HG03108 (cell line): ENCODE results near the gene SMAD5.

Experiments
- ATAC-seq: cut with Tn5 transposase; IDR thresholded peaks from one replicate; pipeline ENCODE4 v1.9.1; 2021; ENCODE audit warnings: moderate library complexity; ENCODE audit not compliant: unreplicated experiment

The SMAD5 gene

GRCh38 chr5:136132557-136133221 lies at the start of gene SMAD5:
Gene SMAD5, plus strand, starts transcription at chr5:136132845. Its CDS starts 20,916 bp downstream, at chr5:136153761.
- peak; percentile 91 for ATAC-seq

GRCh38 chr5:136084698-136085097 lies 47.9 kb upstream of the SMAD5 start:
- no peak for ATAC-seq

- ATAC-seq = no peak
Observed at GRCh38 chr5:136086783-136087566, 45.7 kb upstream of the SMAD5 start.

- ATAC-seq = no peak
Observed at GRCh38 chr5:136087961-136088871, 44.4 kb upstream of the SMAD5 start.

GRCh38 chr5:136089791-136090190 lies 42.9 kb upstream of the SMAD5 start:
- ATAC-seq = no peak

GRCh38 chr5:136090319-136090718 lies 42.3 kb upstream of the SMAD5 start:
- no peak for ATAC-seq

GRCh38 chr5:136094189-136094912 lies 38.3 kb upstream of the SMAD5 start:
- no peak for ATAC-seq

GRCh38 chr5:136094913-136095641 lies 37.6 kb upstream of the SMAD5 start:
- ATAC-seq = no peak

- no peak for ATAC-seq
Observed at GRCh38 chr5:136098176-136098575, 34.5 kb upstream of the SMAD5 start.

- ATAC-seq = no peak
Observed at GRCh38 chr5:136099870-136100269, 32.8 kb upstream of the SMAD5 start.

- ATAC-seq = no peak
Observed at GRCh38 chr5:136101884-136102283, 30.8 kb upstream of the SMAD5 start.

GRCh38 chr5:136103118-136103517 lies 29.5 kb upstream of the SMAD5 start:
- ATAC-seq = peak; percentile 76

- ATAC-seq = no peak
Observed at GRCh38 chr5:136104306-136104965, 28.2 kb upstream of the SMAD5 start.

- no peak for ATAC-seq
Observed at GRCh38 chr5:136106351-136107031, 26.2 kb upstream of the SMAD5 start.

- ATAC-seq = no peak
Observed at GRCh38 chr5:136108180-136108611, 24.4 kb upstream of the SMAD5 start.

GRCh38 chr5:136108766-136109165 lies 23.9 kb upstream of the SMAD5 start:
- ATAC-seq = no peak

GRCh38 chr5:136109453-136110135 lies 23.1 kb upstream of the SMAD5 start:
- ATAC-seq = no peak

GRCh38 chr5:136113606-136114005 lies 19.0 kb upstream of the SMAD5 start:
- no peak for ATAC-seq
